ENCODE measurements around the gene N4BP3.
"Not testable (repeated sequence)": the region's sequence is repeated elsewhere in the genome, so short reads cannot be mapped to it uniquely, and the experiment has no call there.

The N4BP3 gene

GRCh38 chr5:178123094-178123965 is 10.0 kb downstream of the N4BP3 start:
- no peak for DNase-seq

- no peak for DNase-seq
These were observed 10.9 kb downstream of the N4BP3 start for GRCh38 chr5:178123966-178124925.

GRCh38 chr5:178125253-178125906 is 12.0 kb downstream of the N4BP3 start:
- no peak for DNase-seq

GRCh38 chr5:178126556-178126955 is 13.2 kb downstream of the N4BP3 start:
- no peak for DNase-seq

DNA sequence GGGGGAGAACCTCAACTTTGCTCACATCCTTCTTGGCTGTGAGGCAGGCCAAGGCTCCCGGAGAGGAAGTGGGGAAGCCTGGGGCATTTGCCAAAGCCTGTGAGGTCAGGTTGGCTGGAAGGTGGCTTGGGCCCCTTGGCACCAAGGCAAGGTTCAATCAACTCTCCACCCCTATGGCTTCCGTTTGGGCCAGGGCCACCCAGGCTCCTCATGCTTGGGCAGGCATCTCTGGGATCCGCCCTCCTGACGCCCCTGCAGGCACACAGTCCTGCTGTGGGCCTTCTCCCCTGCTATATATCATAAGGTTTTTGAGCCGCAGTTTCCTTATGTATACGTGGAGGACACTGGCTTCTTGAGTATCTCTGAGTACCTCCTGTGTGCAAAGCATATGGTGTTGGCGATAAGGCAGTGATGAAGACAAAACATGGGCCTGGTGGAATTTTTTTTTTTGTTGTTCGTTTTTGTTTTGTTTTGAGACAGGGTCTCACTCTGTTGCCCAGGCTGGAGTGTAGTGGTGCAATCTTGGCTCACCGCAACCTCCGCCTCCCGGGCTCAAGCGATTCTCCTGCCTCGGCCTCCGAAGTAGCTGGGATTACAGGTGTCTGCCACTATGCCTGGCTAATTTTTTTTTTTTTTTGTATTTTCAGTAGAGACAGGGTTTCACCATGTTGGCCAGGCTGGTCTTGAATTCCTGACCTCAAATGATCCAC is 14.1 kb downstream of the N4BP3 start:
- not testable (repeated sequence) for DNase-seq

DNA sequence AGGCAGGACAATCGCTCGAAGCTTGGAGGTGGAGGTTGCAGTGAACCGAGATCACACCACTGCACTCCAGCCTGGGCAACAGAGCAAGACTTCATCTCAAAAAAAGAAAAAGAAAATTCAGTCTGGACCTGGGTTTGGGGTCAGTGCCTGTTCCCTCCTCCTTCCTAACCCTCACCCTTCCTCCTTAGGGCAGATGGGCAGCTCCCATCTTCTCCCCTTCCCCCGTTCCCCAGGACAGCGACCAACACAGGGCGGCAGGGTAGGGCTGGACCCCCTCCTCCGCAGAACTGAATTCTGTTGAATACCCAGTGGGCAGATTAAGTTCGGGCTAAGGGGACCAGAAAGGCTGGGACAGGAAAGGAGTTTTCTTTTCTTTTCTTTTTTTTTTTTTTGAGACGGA is 16.0 kb downstream of the N4BP3 start:
- DNase-seq, result no peak

- DNase-seq, result not testable (repeated sequence)
These were observed 16.9 kb downstream of the N4BP3 start for GRCh38 chr5:178130234-178130575.

DNA sequence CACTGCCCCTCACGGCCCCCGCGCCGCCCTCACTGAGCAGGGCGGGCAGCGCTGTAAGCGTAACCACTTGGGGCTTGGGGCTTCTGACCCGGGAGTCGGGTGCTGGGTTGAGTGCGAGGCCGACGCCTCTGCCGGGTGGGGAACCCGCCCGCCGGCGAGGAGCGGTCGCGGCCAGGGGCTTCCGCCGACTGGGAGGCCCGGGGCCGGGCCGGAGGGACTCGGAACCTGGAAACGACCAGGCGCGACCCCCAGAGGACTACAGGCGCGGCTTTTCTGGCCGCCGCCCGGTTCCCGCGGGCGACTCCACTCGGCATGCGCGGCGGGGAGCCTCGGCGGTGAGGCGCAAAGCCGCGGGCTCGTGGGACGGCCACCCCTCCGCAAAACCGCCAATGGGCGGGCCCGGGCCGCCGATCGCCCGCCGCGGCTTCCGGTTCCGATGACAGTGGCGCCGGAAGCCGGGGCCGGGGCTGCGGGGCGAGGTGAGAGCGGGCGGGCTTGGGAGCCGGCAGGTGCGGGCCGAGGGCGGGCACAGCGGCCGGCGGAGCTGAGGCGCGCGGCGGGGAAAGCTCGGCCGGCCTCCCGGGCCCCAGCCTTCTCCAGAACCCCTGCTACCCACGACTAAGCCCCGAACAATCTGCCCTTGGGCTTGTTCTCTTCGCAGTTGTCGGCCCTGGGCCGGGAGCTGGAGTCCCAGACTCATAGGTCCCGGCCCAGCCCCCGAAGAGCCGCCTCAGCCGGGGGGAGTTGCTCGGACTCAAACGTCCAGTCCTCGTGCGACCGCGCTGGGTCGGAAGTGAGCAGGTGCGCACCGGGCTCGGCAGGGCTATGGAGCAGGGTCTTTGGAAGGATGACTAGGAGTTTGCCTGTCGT is 17.5 kb downstream of the N4BP3 start, which contains the start of gene RMND5B:
TSS of gene RMND5B (plus strand) at position 439 of the 870 bp plus-strand sequence. CDS start 7,106 bp downstream, outside the sequence.
- peak; percentile 80 for DNase-seq

- no peak for DNase-seq
These were observed 18.2 kb downstream of the N4BP3 start for GRCh38 chr5:178131446-178131996.

DNA sequence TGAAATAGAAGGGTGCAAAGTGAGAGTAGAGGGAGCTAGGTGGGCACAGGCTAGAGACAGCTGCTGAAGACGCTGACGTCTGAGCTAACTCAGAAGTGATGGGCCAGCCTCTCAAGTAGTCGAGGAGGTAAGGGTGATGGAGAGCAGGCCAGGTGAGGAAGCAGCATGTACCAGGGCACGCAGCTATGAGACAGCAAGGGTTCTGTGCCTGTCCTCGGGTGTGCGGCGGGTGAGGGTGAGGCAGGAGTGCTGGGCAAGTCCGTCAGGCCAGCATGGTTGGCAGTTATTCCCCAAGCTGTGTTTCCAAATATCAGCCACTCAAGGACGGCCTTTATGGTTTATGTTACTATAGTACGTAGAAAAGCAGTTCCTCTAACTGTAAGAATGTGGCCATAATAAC is 23.7 kb downstream of the N4BP3 start:
- DNase-seq, result no peak

DNA sequence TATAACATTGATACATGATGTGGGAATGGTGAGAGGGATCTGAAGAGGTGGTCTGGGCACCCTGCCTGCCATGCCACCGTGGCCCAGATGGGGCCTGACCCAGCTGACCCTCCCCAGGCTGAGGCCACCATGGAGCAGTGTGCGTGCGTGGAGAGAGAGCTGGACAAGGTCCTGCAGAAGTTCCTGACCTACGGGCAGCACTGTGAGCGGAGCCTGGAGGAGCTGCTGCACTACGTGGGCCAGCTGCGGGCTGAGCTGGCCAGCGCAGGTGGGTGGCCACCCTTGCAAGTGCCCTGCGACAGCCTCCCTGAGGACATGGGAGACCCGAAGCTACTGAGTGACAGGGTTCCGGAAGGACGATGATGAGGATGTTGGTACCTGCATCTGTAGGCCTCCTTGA is 24.7 kb downstream of the N4BP3 start:
- DNase-seq, result no peak

GRCh38 chr5:178141550-178141949 is 28.2 kb downstream of the N4BP3 start:
- no peak for DNase-seq

GRCh38 chr5:178142642-178143041 is 29.3 kb downstream of the N4BP3 start:
- DNase-seq, result no peak

DNA sequence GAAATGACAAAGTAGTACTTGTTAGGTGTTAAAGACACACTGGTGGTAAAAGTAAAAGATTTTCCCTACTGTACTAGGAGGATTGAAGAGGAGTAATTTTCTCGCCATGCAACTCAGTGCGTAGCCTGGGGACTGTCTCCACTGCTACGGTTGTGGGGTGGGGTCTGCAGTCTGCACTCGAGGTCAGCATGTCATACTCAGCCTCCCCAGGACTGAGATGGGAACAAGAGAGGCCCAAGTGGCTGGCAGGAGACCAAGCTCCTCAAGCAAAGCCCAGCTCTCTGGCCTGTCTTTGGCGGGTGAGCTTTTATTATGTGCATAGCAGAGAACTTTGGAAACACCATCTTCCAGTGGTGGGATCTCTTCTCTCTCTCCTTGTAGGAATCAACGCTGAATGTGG is 29.9 kb downstream of the N4BP3 start:
- DNase-seq, result no peak

GRCh38 chr5:178143901-178144300 is 30.6 kb downstream of the N4BP3 start:
- no peak for DNase-seq

- peak; percentile 65 for DNase-seq
These were observed 32.9 kb downstream of the N4BP3 start for GRCh38 chr5:178145965-178146820.

GRCh38 chr5:178147406-178147805 is 34.1 kb downstream of the N4BP3 start:
- no peak for DNase-seq

DNA sequence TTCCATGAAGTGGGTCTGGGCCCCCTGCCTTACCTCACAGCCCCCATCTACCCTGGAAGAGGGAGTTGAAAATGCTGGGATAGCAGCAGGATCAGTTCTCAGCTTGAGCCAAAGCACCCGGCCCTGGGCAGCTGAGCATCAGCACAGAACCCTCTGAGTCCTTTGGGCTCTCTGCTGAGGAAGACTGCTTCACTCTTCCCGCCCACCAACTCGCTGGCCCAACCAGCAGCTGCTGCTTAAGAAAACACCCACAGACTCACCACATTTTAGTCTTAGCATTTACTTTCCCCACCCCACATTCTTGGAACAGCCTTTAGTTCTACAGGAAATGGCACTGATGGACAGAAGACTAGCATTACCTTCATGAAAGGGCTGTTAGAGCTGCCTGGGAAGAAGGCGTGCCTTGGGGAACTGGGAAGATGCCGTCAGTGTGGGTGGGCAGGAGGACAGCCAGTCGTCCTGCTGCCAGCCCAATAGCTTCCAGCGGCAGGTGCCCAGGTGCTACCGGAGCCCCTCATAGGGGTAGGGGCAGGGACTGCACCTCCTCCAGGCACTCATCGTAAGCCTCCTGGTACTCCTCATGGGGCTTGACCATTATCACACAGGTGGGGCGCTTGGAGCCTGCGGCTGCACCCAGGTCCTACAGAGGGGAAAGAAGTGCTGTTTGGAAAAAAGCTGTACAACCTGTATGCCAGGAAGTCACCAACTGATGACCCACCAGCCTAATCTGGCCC is 36.0 kb downstream of the N4BP3 start:
- no peak for DNase-seq

All from central memory CD4-positive, alpha-beta T cell (primary cell).